Prostate gland (tissue), 2 donors: ENCODE measurements around the gene RWDD1.

Experiments
- POLR2A ChIP-seq: fragments of 450-650 bp; IDR thresholded peaks from one replicate; pipeline ENCODE4 v1.6.1; 2016; ENCODE audit warnings: antibody characterized with exemption, mild to moderate bottlenecking
- POLR2AphosphoS5 ChIP-seq: sonication (generic); formaldehyde crosslinking; IDR thresholded peaks from one replicate; pipeline ENCODE4 v1.6.1; 2017; ENCODE audit warnings: antibody characterized with exemption
- TF ChIP-seq, protein P1 (sequence below), 4 experiments: fragments of 200-600 bp in 2 of 4; fragments of 450-650 bp in 2 of 4; sonication (generic) in 2 of 4; IDR thresholded peaks; 1 replicate in 3 of 4; 2 replicates in 1 of 4; pipeline ENCODE4 v1.5.1; 2016 to 2019; ENCODE audit warnings: antibody characterized with exemption in 4 of 4, mild to moderate bottlenecking in 2 of 4, moderate library complexity in 2 of 4

DNA sequence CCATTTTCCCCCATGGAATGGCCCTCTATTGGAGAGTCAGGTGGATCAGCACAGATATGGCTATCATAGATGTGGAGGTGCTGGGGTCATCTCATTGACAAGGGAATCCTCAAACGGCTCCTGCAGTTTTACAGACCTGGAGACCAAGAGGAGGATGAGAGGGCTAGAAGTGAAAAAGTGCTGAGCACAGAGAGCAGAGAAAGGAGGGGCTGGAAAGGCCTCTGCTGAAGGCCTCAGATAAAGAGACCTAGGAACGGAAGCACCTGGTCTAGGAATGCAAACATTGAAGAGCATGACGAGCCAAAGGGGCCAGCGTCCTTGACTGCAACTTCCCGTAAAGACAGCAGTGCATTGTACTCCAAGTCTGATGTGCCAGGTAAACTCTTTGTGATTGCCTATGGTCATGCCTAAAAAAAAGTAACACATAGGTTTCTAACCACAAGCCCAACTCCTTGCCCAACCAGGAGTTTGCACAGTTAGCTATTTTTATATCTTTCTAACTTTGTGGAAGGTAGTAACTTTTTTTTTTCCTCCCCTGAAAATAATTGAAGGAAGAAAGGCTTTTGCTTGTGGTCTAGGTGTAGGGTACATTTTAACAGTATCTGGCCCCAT lies 60.2 kb downstream of the RWDD1 start:
- peak; percentile 58 for TF ChIP-seq POLR2AphosphoS5
- TF ChIP-seq, protein P1, sequence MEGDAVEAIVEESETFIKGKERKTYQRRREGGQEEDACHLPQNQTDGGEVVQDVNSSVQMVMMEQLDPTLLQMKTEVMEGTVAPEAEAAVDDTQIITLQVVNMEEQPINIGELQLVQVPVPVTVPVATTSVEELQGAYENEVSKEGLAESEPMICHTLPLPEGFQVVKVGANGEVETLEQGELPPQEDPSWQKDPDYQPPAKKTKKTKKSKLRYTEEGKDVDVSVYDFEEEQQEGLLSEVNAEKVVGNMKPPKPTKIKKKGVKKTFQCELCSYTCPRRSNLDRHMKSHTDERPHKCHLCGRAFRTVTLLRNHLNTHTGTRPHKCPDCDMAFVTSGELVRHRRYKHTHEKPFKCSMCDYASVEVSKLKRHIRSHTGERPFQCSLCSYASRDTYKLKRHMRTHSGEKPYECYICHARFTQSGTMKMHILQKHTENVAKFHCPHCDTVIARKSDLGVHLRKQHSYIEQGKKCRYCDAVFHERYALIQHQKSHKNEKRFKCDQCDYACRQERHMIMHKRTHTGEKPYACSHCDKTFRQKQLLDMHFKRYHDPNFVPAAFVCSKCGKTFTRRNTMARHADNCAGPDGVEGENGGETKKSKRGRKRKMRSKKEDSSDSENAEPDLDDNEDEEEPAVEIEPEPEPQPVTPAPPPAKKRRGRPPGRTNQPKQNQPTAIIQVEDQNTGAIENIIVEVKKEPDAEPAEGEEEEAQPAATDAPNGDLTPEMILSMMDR (IDR thresholded peaks at IDR 0.05): no peak
- TF ChIP-seq POLR2A: no peak
